GM23248 (cell line): ENCODE measurements around the gene PAK4.

Experiments used
- EZH2 ChIP-seq: fragments of 200-600 bp; sonication (generic); IDR thresholded peaks from 2 replicates; pipeline ENCODE4 v1.6.1; 2018; ENCODE audit warnings: antibody characterized with exemption, mild to moderate bottlenecking; ENCODE audit not compliant: insufficient read depth, poor library complexity, severe bottlenecking
- EZH2phosphoT487 ChIP-seq: fragments of 200-600 bp; sonication (generic); IDR thresholded peaks from 2 replicates; pipeline ENCODE4 v1.6.1; 2018; ENCODE audit warnings: antibody characterized with exemption, moderate library complexity, mild to moderate bottlenecking, low read depth; ENCODE audit not compliant: insufficient read depth

DNA sequence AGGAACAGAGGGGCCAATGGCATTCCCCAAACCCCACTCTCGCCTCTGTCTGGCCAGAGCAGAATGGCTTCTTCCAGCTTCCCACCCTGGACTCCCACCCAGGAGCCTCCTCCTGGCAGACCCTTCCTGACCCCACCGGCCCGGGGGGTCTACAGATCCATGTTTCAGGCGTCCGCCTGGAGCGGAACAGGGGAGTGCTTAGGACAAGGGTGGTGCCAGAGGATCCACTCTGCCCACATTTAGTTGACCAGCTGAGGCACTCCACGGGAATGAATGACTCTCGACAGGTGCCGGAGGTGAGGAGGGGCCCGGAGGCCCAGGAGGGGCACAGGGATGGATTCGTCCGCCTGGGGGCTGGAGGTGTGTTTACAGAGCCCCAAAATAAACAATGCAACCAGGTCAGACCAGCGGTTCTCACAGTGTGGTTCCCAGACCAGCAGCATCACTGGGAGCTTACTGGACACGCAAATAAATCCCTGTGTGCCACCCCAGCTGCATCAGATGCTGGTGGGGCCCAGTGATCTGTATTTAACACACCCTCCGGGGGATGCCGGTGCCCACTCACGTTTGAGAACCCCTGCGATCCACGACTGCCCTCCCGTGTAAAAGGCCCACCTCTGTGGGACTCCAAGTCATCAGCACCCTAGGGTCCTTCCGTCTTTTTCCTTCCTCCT lies 56.1 kb downstream of the PAK4 start:
- TF ChIP-seq EZH2: no peak
- no peak for TF ChIP-seq EZH2phosphoT487
